Stimulated activated naive CD8-positive, alpha-beta T cell treated with anti-CD3 and anti-CD28 coated beads, Interleukin-15, Interleukin-2, amounts not matched to agents 100 U/mL and 50 U/mL, for 24 hours (primary cell): Measurements from ENCODE around the gene MYH11.
"Not testable (repeated sequence)": the region's sequence is repeated elsewhere in the genome, so short reads cannot be mapped to it uniquely, and the experiment has no call there.

Experiments
- ATAC-seq: fragments of 150-1000 bp; cut with Tn5 transposase; one replicate; pipeline ENCODE4 v1.10.0; 2021
- DNase-seq: peaks from one replicate; pipeline ENCODE4 v3.0.0; 2021

Gene MYH11

GRCh38 chr16:15809297-15809696 lies 47.5 kb downstream of the MYH11 start:
- not testable (repeated sequence) for ATAC-seq

GRCh38 chr16:15808071-15808470 lies 48.8 kb downstream of the MYH11 start:
- ATAC-seq (no peak), DNase-seq (no peak)

More at GRCh38 chr16:15809297-15809696, 47.5 kb downstream of the MYH11 start:
- not testable (repeated sequence) for DNase-seq

GRCh38 chr16:15807603-15808009 lies 49.2 kb downstream of the MYH11 start:
- no peak for ATAC-seq

GRCh38 chr16:15803618-15804017 lies 53.2 kb downstream of the MYH11 start:
- DNase-seq (no peak), ATAC-seq (no peak)

More at GRCh38 chr16:15807603-15808009, 49.2 kb downstream of the MYH11 start:
- no peak for DNase-seq

- DNase-seq (no peak), ATAC-seq (no peak)
These were observed 56.9 kb downstream of the MYH11 start for GRCh38 chr16:15799851-15800495.

- DNase-seq (no peak), ATAC-seq (no peak)
These were observed 58.2 kb downstream of the MYH11 start for GRCh38 chr16:15798671-15799070.

GRCh38 chr16:15796885-15797284 lies 59.9 kb downstream of the MYH11 start:
- no peak for DNase-seq
- ATAC-seq: no peak

- ATAC-seq (no peak), DNase-seq (no peak)
These were observed 61.2 kb downstream of the MYH11 start for GRCh38 chr16:15795615-15796014.

- DNase-seq (no peak), ATAC-seq (no peak)
These were observed 64.3 kb downstream of the MYH11 start for GRCh38 chr16:15792563-15792971.

GRCh38 chr16:15790458-15790857 lies 66.4 kb downstream of the MYH11 start:
- DNase-seq (no peak), ATAC-seq (no peak)

GRCh38 chr16:15789816-15790215 lies 67.0 kb downstream of the MYH11 start:
- ATAC-seq, DNase-seq: not testable (repeated sequence)

GRCh38 chr16:15788846-15789239 lies 68.0 kb downstream of the MYH11 start:
- DNase-seq: no peak
- no peak for ATAC-seq

GRCh38 chr16:15786501-15786900 lies 70.3 kb downstream of the MYH11 start:
- DNase-seq (no peak), ATAC-seq (no peak)

GRCh38 chr16:15785386-15786059 lies 71.3 kb downstream of the MYH11 start:
- DNase-seq (no peak), ATAC-seq (no peak)

- no peak for ATAC-seq
These were observed 72.8 kb downstream of the MYH11 start for GRCh38 chr16:15783985-15784384.

GRCh38 chr16:15782573-15783365 lies 74.1 kb downstream of the MYH11 start:
- DNase-seq (no peak), ATAC-seq (no peak)

More at GRCh38 chr16:15783985-15784384, 72.8 kb downstream of the MYH11 start:
- DNase-seq: no peak

GRCh38 chr16:15781650-15782049 lies 75.2 kb downstream of the MYH11 start:
- ATAC-seq (no peak), DNase-seq (no peak)

- ATAC-seq (no peak), DNase-seq (no peak)
These were observed 76.0 kb downstream of the MYH11 start for GRCh38 chr16:15780805-15781204.

GRCh38 chr16:15779664-15780351 lies 77.0 kb downstream of the MYH11 start:
- DNase-seq (no peak), ATAC-seq (no peak)

- ATAC-seq: no peak
- DNase-seq: no peak
These were observed 77.7 kb downstream of the MYH11 start for GRCh38 chr16:15778999-15779614.

GRCh38 chr16:15778204-15778743 lies 78.6 kb downstream of the MYH11 start:
- ATAC-seq: no peak
- DNase-seq: no peak
